SJSA1 (cell line): ENCODE data around the gene DCT. TPM values are rescaled to one million over a fixed set of nuclear protein-coding genes. Genes with fewer than 3 reads are reported as not detected.
"Not testable (repeated sequence)": the region's sequence is repeated elsewhere in the genome, so short reads cannot be mapped to it uniquely, and the experiment has no call there.

ENCODE experiments used
- DNase-seq, 2 experiments: peaks; one replicate each; pipeline ENCODE4 v3.0.0-alpha.2; 2015 to 2020; ENCODE audit warnings: low spot score in 2 of 2, low read depth in 1 of 2
- H3K27ac ChIP-seq: fragments of 250-450 bp; sonication (Bioruptor Pico); 2 replicates; pipeline ENCODE4 v1.5.1; 2020; ENCODE audit warnings: mild to moderate bottlenecking, moderate library complexity
- H3K27me3 ChIP-seq: fragments of 250-450 bp; sonication (Bioruptor Pico); replicated peaks from 2 replicates; pipeline ENCODE4 v1.5.1; 2020; ENCODE audit warnings: mild to moderate bottlenecking, moderate library complexity
- H3K36me3 ChIP-seq: fragments of 250-450 bp; sonication (Bioruptor Pico); 2 replicates; pipeline ENCODE4 v1.5.1; 2020; ENCODE audit warnings: mild to moderate bottlenecking
- H3K4me1 ChIP-seq: fragments of 250-450 bp; sonication (Bioruptor Pico); replicated peaks from 2 replicates; pipeline ENCODE4 v1.6.1; 2021; ENCODE audit warnings: mild to moderate bottlenecking
- H3K4me3 ChIP-seq: fragments of 250-450 bp; sonication (Bioruptor Pico); 2 replicates; pipeline ENCODE4 v1.5.1; 2020; ENCODE audit warnings: mild to moderate bottlenecking
- H3K9me3 ChIP-seq: fragments of 250-450 bp; sonication (Bioruptor Pico); replicated peaks from 2 replicates; pipeline ENCODE4 v1.5.1; 2020; ENCODE audit warnings: mild to moderate bottlenecking
- total RNA-seq: library from RNA; depleted of rRNA; stranded (reverse); fragments of >200 nt; shearing (Covaris generic); gene quantifications from 2 replicates; pipeline ENCODE4 v1.2.3, GENCODE V29; 2014; rRNA removed

The DCT gene
- not detected in 2 replicates for total RNA-seq

DNA sequence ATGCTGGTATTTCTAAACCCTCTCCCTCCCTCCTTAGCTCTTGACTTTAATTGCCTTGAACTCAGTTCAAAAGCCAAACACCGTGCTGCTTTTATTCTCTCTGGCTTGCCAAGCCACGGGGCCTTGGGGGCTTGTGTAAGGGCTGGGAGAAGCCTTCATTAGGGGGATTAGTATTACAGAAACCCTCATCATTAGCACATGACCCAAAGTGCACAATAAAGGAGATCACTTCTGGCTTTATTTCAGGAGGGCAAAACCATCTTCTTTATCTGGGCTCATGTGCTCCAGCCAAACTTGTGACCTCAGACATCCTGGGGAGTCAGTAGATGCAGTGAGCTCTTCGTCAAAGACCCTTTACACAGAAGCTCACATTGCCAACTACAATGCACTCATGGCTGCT, at the start of gene DCT:
DCT (minus strand) TSS at position 67 of the 400 bp plus-strand sequence. CDS start 427 bp downstream, outside the sequence.
- H3K27me3 ChIP-seq: no peaks in the 10 kb centered on the region
- H3K27ac ChIP-seq: no peak within 1 kb of the TSS
- H3K4me3 ChIP-seq: no peak within 1 kb of the TSS
- H3K9me3 ChIP-seq: no peaks in the 10 kb centered on the region
- DNase-seq: no peak
- no peaks in the 10 kb centered on the region for H3K36me3 ChIP-seq
- H3K4me1 ChIP-seq: no peaks in the 10 kb centered on the region

DNA sequence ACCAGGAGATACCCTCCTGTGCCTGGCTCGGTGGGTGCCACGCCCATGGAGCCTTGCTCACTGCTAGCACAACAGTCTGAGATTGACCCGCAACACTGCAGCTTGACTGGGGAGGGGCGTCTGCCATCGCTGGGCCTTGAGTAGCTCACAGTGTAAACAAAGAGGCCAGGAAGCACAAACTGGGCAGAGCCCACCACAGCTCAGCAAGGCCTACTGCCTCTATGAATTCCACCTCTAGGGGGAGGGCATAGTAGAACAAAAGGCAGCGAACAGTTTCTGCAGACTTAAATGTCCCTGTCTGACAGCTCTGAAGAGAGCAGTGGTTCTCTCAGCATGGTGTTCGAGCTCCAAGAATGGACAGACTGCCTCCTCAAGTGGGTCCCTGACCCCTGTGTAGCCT, 47.5 kb upstream of the DCT start:
- not testable (repeated sequence) for H3K36me3 ChIP-seq, H3K27me3 ChIP-seq, DNase-seq, H3K27ac ChIP-seq, H3K9me3 ChIP-seq, H3K4me1 ChIP-seq, H3K4me3 ChIP-seq

DNA sequence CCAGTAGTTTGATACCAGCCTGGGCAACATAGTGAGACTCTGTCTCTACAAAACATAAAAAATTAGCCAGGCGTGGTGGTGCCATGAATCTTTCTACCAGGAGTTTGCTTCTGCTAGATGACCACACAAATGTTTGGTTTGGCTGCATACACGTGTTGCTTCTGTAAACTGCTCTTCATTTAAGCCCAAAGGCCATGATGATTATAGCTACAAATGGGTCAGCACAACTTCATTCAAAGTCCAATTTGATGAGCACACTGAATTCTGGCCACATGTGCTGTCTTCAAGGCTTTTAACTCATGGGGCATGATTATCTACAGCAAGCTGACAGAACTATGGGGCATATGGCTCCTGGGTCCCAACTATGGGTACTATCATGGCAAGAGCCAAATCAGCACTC, 46.3 kb upstream of the DCT start:
- H3K9me3 ChIP-seq: no peaks in the 10 kb centered on the region
- H3K36me3 ChIP-seq: no peaks in the 10 kb centered on the region
- no peak for DNase-seq
- H3K27me3 ChIP-seq: no peaks in the 10 kb centered on the region
- H3K4me3 ChIP-seq: no peak overlapping the region
- no peak overlapping the region for H3K27ac ChIP-seq
- H3K4me1 ChIP-seq: no peaks in the 10 kb centered on the region

DNA sequence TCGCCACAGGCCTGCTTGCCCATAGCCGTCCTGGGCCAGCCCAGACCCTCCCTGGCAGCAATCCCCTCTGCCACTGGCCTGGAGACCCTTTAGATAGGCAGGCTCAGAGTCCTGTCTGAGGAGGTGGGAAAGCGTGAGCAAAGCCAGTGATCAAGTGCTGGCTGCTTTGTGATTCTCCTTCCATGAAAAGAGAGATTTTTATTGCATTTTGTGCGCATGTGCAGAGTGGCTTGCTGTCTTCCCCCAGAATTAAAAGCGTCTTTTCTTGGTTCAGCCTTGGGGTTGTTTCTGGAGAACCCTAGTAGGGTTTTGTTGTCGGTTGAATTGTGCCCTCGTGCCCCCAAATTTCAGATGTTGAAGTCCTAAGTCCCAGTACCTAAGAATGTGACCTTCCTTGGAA, 44.9 kb upstream of the DCT start:
- no peaks in the 10 kb centered on the region for H3K9me3 ChIP-seq
- no peak overlapping the region for H3K4me3 ChIP-seq
- no peaks in the 10 kb centered on the region for H3K36me3 ChIP-seq
- H3K27ac ChIP-seq: no peak overlapping the region
- DNase-seq: no peak
- no peaks in the 10 kb centered on the region for H3K4me1 ChIP-seq
- H3K27me3 ChIP-seq: no peaks in the 10 kb centered on the region

DNA sequence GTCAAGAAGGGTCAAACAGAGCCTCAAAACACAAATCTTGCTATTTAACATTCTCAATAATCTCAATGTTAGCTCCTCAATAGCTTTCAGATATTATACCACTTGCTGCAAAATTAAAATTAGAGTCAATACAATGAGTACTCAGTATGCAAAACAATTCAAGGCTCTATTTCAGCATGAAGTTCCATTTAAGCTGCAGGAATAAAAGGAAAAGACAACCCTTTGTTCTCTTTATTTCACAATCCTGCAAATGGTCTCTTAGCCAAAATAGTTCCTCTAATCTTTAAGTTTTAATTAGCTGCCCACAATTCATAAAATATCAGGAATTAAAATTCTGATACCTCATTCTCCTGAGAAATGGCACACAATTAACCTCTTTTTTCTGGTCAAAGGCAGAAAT, 40.5 kb upstream of the DCT start:
- Histone ChIP-seq H3K27me3 (no peaks in the 10 kb centered on the region), H3K4me1 (no peaks in the 10 kb centered on the region), H3K27ac (no peak overlapping the region), H3K4me3 (no peak overlapping the region), H3K36me3 (no peaks in the 10 kb centered on the region), H3K9me3 (no peaks in the 10 kb centered on the region)
- no peak for DNase-seq

DNA sequence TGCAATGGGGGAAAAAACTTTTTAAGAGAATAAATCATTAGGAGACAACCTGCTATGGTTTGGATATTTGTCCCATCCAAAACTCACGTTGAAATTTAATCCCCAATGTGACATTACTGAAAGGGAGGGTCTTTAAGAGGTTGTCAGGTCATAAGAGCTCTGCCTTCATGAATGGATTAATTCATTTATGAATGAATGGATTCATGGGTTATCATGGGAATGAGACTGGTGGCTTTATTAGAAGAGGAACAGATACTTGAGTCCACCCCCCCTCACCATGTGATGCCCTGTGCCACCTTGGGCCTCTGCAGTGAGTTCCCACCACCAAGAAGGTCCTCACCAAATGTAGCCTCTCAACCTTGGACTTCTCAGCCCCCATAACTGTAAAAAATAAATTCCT, 37.0 kb upstream of the DCT start:
- Histone ChIP-seq H3K27ac (no peak overlapping the region), H3K27me3 (no peaks in the 10 kb centered on the region), H3K36me3 (no peaks in the 10 kb centered on the region), H3K4me3 (no peak overlapping the region), H3K9me3 (no peaks in the 10 kb centered on the region), H3K4me1 (no peaks in the 10 kb centered on the region)
- DNase-seq: no peak

DNA sequence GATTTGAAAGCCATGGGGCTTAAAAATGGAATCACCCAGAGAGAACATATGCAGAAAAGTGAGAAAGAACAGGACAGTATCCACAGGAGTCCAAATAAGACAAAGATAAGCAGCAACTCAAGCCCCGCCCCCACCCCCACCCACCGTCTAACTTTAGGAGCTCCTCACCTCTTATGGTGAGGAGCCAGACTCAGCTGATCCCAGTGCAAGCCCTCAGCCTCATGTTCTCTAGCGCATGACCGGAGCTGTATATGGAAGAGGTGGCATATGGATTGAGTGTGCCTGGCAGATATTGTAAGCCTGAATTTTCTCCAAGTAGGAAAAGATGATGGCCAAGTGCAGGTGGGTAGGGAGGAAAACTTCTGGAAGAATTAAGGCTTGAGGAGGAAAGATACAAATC, 36.4 kb upstream of the DCT start:
- Histone ChIP-seq H3K27ac (no peak overlapping the region), H3K9me3 (no peaks in the 10 kb centered on the region), H3K27me3 (no peaks in the 10 kb centered on the region), H3K4me3 (no peak overlapping the region), H3K4me1 (no peaks in the 10 kb centered on the region), H3K36me3 (no peaks in the 10 kb centered on the region)
- DNase-seq: no peak

DNA sequence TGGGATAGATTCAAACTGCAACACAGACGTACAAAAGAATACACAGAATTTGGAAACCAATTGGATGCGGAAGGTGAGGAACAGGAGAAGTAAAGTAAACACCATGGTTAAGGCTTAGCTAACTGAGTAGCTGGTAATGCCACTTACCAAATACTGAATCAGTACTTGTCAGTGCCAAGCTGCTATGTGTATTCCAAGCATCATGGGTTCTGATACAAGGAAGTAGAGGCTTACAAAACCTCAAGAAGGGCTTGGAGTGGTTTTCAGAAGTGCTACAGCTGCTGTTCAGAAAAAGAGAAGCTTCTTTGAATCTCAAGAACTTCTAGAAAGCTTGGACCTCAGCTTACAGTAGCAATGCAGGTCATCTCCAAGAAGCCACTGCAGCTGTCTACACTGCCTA, 35.9 kb upstream of the DCT start:
- H3K27me3 ChIP-seq: no peaks in the 10 kb centered on the region
- H3K9me3 ChIP-seq: no peaks in the 10 kb centered on the region
- no peaks in the 10 kb centered on the region for H3K36me3 ChIP-seq
- no peak overlapping the region for H3K27ac ChIP-seq
- no peak for DNase-seq
- no peak overlapping the region for H3K4me3 ChIP-seq
- no peaks in the 10 kb centered on the region for H3K4me1 ChIP-seq

DNA sequence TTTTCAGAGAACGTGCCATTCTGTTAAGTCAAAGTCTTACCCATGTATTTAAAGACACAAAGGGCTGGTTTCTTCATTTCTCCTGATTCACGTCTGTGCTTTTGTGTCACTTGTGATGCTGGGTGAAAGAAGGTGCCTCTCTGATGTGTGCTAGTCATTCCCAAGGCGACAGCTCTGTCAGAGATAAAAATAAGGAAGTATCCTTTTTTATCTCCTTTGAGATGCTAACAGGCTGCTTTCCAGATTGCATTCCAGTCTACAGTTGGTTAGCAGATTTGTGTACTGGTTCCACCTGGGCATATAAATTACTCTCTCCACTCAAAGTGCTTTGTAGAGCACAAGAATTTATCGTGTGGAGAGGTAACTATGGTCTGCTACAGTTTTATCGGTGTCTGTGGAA, 33.5 kb upstream of the DCT start:
- no peaks in the 10 kb centered on the region for H3K27me3 ChIP-seq
- H3K9me3 ChIP-seq: no peaks in the 10 kb centered on the region
- no peaks in the 10 kb centered on the region for H3K4me1 ChIP-seq
- H3K27ac ChIP-seq: no peak overlapping the region
- DNase-seq: no peak
- no peaks in the 10 kb centered on the region for H3K36me3 ChIP-seq
- H3K4me3 ChIP-seq: no peak overlapping the region

DNA sequence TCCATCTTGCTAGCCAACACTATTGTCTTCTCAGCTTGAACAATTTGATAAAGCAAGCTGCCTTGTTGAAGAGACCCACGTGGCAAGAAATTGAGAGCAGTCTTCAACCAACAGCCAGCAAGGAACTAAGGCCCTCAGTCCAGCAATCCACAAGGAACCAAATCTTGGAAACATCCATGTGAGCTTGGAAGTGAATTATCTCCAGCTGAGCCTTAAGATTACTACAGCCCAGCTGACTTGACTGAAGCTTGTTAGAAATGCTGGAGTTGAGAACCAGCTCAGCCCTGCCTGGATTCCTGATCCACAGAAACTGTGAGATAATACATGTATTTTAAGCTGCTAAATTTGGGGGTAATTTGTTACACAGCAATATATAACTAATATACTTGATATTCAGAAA, 26.2 kb upstream of the DCT start:
- no peak overlapping the region for H3K27ac ChIP-seq
- H3K4me1 ChIP-seq: no peaks in the 10 kb centered on the region
- no peaks in the 10 kb centered on the region for H3K9me3 ChIP-seq
- no peaks in the 10 kb centered on the region for H3K27me3 ChIP-seq
- no peaks in the 10 kb centered on the region for H3K36me3 ChIP-seq
- no peak overlapping the region for H3K4me3 ChIP-seq
- no peak for DNase-seq

DNA sequence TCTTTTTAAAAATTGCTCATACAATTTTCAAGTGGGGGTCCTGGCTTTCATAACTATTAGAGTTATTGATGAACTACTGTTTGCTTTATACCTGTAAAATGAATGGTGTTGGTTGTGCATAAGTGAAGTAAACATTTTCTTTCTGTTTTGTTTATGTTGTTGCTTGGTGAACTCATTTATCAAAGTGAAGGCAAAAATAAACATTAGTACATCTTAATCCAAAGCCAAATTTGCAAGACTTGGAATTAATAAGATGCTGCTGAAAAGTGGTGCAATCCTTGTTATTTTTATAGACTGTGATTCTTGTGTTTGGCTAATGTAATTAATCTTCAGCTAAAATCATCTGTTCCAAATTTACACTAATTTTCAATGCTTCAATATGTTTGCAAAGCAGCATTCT, 24.4 kb upstream of the DCT start:
- no peak for DNase-seq
- Histone ChIP-seq H3K4me1 (no peaks in the 10 kb centered on the region), H3K9me3 (no peaks in the 10 kb centered on the region), H3K36me3 (no peaks in the 10 kb centered on the region), H3K27me3 (no peaks in the 10 kb centered on the region), H3K27ac (no peak overlapping the region), H3K4me3 (no peak overlapping the region)

DNA sequence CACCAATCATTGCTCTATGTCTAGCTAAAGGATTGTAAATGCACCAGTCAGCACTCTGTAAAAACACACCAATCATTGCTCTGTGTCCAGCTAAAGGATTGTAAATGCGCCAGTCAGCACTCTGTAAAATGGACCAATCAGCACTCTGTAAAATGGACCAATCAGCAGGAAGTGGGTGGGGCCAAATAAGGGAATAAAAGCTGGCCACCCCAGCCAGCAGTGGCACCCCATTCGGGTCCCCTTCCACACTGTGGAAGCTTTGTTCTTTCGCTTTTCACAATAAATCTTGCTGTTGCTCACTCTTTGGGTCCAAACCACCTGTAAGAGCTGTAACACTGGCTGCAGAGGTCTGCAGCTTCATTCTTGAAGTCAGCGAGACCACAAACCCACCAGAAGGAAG, 19.3 kb upstream of the DCT start:
- H3K9me3 ChIP-seq, H3K4me1 ChIP-seq, DNase-seq, H3K27ac ChIP-seq, H3K4me3 ChIP-seq, H3K27me3 ChIP-seq, H3K36me3 ChIP-seq: not testable (repeated sequence)

DNA sequence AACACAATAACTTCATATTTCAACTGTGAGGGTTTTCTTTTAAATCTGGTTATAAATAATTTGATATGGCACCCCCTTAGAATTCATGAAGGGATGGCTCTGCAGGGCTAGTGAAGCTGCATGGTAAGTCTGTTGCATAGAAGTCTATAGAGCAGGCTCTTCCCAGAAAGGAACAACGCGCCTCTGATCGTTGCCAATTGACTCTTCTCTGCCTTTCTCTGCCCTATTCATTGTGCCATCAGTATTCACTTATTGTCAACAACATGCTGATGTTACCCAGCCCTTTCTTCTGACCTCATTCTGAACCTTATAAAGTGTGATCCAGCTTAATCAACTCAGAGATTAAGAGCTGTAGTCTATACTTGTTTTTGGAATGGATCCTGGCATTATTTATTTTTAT, 16.3 kb upstream of the DCT start:
- Histone ChIP-seq H3K36me3 (no peaks in the 10 kb centered on the region), H3K4me3 (no peak overlapping the region), H3K9me3 (no peaks in the 10 kb centered on the region), H3K27ac (no peak overlapping the region), H3K27me3 (no peaks in the 10 kb centered on the region), H3K4me1 (no peaks in the 10 kb centered on the region)
- DNase-seq: no peak

DNA sequence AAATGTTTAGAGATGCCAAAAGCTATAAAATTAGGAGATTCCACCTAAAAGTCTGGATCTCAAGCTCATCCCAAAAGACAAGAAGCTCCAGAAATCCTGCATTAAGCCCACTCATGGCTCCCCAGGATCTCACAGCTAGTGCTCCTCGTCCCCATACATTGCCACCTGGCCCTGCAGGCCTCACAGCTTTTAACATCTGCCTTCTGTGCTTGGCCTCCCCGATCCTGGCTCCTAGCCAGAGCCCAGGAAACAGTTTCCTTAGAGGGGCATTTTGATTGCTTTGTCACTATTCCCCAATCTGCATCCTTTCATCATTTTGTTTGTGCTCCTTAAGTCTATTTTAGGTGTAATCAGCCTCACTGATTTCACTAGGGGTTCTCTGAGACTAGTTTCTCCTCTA, 14.5 kb upstream of the DCT start:
- no peak overlapping the region for H3K27ac ChIP-seq
- H3K36me3 ChIP-seq: no peaks in the 10 kb centered on the region
- H3K4me1 ChIP-seq: no peaks in the 10 kb centered on the region
- no peaks in the 10 kb centered on the region for H3K9me3 ChIP-seq
- no peak for DNase-seq
- no peaks in the 10 kb centered on the region for H3K27me3 ChIP-seq
- no peak overlapping the region for H3K4me3 ChIP-seq

DNA sequence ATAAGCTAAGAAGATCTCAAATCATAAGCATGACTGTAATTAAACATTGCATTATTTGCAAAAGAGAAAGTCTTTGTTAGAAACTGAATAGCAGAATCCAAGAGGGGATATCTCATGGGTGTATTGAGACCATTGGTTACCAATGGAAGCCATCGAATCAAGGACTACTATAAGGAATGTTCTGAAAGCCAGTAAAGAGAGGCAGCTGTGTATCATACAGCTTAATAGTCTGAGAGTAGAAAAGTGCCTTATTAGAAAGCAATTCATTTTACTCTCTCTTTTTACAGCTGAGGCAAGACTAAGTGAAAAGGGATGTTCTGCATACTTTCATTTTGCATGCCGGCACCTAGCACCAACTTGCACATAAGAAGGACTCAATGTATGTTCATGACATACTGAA, 7.6 kb upstream of the DCT start:
- no peaks in the 10 kb centered on the region for H3K9me3 ChIP-seq
- H3K4me3 ChIP-seq: no peak overlapping the region
- H3K27me3 ChIP-seq: no peaks in the 10 kb centered on the region
- no peaks in the 10 kb centered on the region for H3K4me1 ChIP-seq
- no peak for DNase-seq
- no peaks in the 10 kb centered on the region for H3K36me3 ChIP-seq
- H3K27ac ChIP-seq: no peak overlapping the region
